Measurements from ENCODE around the gene APPL2.

DNA sequence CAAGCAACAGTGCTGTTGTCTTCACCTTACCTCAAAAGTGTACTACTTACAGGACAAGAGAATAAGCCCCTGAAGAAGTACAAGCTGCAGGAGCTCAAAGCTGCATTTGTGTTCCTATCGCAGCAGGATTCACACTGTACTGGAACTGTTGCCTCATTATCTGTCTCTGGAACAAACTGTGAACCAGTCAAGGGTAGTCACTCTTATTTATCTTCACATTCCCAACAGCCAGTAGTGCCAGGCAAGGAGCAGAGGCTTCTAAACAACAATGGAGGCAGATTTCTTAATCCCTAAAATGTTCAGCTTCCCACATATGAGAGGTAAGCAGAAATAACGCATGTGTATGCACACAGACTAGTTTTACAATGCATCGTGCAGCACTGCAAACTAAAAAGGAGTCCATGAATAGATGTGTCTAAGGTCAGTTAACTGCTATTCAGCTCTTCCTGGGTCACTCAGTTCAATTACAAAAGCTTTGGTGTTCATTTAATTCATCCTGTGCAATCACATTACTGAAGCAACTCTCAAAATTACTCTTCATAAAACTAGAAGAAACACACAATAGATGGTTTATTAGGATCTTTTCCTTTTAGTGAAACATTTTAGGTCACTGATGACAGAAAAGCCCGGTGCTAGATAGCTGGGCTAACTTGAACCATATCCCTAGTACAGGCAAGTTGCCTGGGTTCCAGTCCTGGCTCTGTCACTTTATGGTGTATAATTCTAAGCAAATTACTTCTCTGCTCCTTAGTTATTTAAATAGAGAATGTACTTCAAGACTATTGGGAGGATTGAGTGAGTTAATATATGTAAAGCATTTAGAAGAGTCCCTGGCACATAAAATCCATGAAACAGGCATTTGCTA is 2.7 kb downstream of the APPL2 start:
- TF ChIP-seq, protein P1, sequence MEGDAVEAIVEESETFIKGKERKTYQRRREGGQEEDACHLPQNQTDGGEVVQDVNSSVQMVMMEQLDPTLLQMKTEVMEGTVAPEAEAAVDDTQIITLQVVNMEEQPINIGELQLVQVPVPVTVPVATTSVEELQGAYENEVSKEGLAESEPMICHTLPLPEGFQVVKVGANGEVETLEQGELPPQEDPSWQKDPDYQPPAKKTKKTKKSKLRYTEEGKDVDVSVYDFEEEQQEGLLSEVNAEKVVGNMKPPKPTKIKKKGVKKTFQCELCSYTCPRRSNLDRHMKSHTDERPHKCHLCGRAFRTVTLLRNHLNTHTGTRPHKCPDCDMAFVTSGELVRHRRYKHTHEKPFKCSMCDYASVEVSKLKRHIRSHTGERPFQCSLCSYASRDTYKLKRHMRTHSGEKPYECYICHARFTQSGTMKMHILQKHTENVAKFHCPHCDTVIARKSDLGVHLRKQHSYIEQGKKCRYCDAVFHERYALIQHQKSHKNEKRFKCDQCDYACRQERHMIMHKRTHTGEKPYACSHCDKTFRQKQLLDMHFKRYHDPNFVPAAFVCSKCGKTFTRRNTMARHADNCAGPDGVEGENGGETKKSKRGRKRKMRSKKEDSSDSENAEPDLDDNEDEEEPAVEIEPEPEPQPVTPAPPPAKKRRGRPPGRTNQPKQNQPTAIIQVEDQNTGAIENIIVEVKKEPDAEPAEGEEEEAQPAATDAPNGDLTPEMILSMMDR (IDR thresholded peaks at IDR 0.05): no peak
- TF ChIP-seq EP300 (IDR thresholded peaks at IDR 0.05; ENCODE audit: low read depth) (no peak), POLR2A (IDR thresholded peaks at IDR 0.05) (no peak)

Data from transverse colon (tissue), 3 donors.